Measurements from ENCODE around the gene JOSD2.
"Not testable (repeated sequence)": the region's sequence is repeated elsewhere in the genome, so short reads cannot be mapped to it uniquely, and the experiment has no call there.

The JOSD2 gene

GRCh38 chr19:50475101-50475568, 35.9 kb downstream of the JOSD2 start:
- no peak for DNase-seq

- DNase-seq, result not testable (repeated sequence)
Observed at GRCh38 chr19:50473336-50473735, 37.7 kb downstream of the JOSD2 start.

GRCh38 chr19:50468818-50469217, 42.2 kb downstream of the JOSD2 start:
- no peak for DNase-seq

- DNase-seq, result no peak
Observed at GRCh38 chr19:50467566-50467965, 43.4 kb downstream of the JOSD2 start.

- no peak for DNase-seq
Observed at GRCh38 chr19:50466706-50467039, 44.3 kb downstream of the JOSD2 start.

GRCh38 chr19:50465986-50466705, 44.8 kb downstream of the JOSD2 start:
- peak; percentile 90 for DNase-seq

- no peak for DNase-seq
Observed at GRCh38 chr19:50465000-50465399, 46.0 kb downstream of the JOSD2 start.

- DNase-seq, result no peak
Observed at GRCh38 chr19:50464348-50464747, 46.6 kb downstream of the JOSD2 start.

- DNase-seq, result no peak
Observed at GRCh38 chr19:50462970-50463369, 48.0 kb downstream of the JOSD2 start.

GRCh38 chr19:50461066-50461875, 49.7 kb downstream of the JOSD2 start:
- peak; percentile 46 for DNase-seq

GRCh38 chr19:50460161-50460765, 50.7 kb downstream of the JOSD2 start:
- DNase-seq, result no peak

GRCh38 chr19:50459638-50460037, 51.4 kb downstream of the JOSD2 start:
- no peak for DNase-seq

- no peak for DNase-seq
Observed at GRCh38 chr19:50459067-50459456, 51.9 kb downstream of the JOSD2 start.

- no peak for DNase-seq
Observed at GRCh38 chr19:50458396-50459066, 52.5 kb downstream of the JOSD2 start.

GRCh38 chr19:50457300-50457699, 53.7 kb downstream of the JOSD2 start:
- DNase-seq, result no peak
